C4-2B (cell line): ENCODE data around the gene STT3A.

Source experiments
- CTCF ChIP-seq: fragments of 450-650 bp; conservative IDR thresholded peaks from 2 replicates; pipeline ENCODE4 v1.5.1; 2017; ENCODE audit warnings: mild to moderate bottlenecking
- ZFX ChIP-seq: fragments of 450-650 bp; IDR thresholded peaks from 2 replicates; pipeline ENCODE4 v1.6.1; 2017

GRCh38 chr11:125562430-125562829 is 30.2 kb upstream of the STT3A start:
- no peak for TF ChIP-seq CTCF
- no peak for TF ChIP-seq ZFX
